ENCODE results near the gene AK5. TPM values are rescaled to one million over a fixed set of nuclear protein-coding genes. Genes with fewer than 3 reads are reported as not detected.

AK5 gene
- total RNA-seq, 6 experiments from 2014 or later = 51.9 to 77.6 (median 70.8) TPM

DNA sequence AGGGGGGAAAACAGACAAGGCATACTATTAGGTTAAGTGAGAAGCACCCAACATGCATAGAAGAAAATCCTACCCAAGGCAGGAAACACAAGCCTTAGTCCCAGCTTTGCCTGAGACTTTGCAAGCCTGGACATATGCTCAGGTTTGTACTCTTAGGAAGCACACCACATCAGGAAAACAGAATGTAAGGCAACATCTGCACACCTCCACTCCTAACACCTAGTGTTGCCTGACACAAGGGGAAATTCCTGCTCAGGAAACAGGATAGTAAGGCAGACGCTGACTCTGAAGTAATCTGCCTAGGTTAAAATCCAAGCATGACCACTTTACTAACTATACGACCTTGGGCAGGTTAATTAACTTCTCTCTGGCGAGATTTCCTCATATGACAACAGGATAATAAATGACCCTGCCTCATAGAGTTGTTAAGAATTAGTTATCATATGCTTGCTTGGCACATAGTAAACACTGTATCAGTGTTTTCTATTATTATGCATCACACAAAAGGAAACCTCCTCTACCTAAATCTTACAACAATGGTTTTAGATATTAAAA lies 280.9 kb downstream of the AK5 start:
- H3K9me3 Mint-ChIP-seq = no peaks in the 10 kb centered on the region
- no peak overlapping the region for H3K27ac Mint-ChIP-seq
- H3K36me3 Mint-ChIP-seq (ENCODE audit: low read depth) = peaks cover 56% of the 10 kb centered on the region
- no peak overlapping the region for H3K4me3 Mint-ChIP-seq
- peaks cover 5% of the 10 kb centered on the region for H3K27me3 Mint-ChIP-seq (ENCODE audit: insufficient read depth)
- no peak for DNase-seq
- TF ChIP-seq, protein P1, sequence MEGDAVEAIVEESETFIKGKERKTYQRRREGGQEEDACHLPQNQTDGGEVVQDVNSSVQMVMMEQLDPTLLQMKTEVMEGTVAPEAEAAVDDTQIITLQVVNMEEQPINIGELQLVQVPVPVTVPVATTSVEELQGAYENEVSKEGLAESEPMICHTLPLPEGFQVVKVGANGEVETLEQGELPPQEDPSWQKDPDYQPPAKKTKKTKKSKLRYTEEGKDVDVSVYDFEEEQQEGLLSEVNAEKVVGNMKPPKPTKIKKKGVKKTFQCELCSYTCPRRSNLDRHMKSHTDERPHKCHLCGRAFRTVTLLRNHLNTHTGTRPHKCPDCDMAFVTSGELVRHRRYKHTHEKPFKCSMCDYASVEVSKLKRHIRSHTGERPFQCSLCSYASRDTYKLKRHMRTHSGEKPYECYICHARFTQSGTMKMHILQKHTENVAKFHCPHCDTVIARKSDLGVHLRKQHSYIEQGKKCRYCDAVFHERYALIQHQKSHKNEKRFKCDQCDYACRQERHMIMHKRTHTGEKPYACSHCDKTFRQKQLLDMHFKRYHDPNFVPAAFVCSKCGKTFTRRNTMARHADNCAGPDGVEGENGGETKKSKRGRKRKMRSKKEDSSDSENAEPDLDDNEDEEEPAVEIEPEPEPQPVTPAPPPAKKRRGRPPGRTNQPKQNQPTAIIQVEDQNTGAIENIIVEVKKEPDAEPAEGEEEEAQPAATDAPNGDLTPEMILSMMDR (IDR thresholded peaks at IDR 0.05) = no peak
- H3K4me1 Mint-ChIP-seq (ENCODE audit: low read depth) = peaks cover 18% of the 10 kb centered on the region

DNA sequence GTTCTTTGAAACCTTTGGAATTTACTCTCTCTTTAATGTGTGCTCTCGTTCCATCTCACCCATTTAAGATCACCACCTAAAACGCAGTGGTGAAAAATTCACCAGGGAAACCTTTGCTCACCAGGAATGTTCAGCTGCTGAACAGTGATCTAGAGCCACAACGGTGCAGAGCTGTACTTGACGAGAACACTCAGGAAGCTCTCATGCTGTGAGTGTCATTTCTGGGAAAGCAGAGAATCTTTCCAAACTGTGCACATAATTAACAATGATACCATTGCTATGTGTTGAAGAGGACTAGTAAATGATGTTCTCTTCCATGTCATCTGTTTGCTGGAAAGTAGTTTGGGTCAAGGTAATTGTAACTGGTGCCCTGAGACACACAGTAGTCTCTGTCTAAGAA lies 283.5 kb downstream of the AK5 start:
- Mint-ChIP-seq H3K36me3 (ENCODE audit: low read depth) (peaks cover 51% of the 10 kb centered on the region), H3K27ac (no peak overlapping the region; the same call in 1 of the 2 replicates), H3K4me1 (ENCODE audit: low read depth) (peaks cover 4% of the 10 kb centered on the region; the same call in 1 of the 2 replicates), H3K9me3 (no peaks in the 10 kb centered on the region), H3K27me3 (ENCODE audit: insufficient read depth) (peaks cover 3% of the 10 kb centered on the region; the same call in 1 of the 2 replicates), H3K4me3 (no peak overlapping the region)
- TF ChIP-seq, protein P1 (IDR thresholded peaks at IDR 0.05) = no peak
- no peak for DNase-seq

DNA sequence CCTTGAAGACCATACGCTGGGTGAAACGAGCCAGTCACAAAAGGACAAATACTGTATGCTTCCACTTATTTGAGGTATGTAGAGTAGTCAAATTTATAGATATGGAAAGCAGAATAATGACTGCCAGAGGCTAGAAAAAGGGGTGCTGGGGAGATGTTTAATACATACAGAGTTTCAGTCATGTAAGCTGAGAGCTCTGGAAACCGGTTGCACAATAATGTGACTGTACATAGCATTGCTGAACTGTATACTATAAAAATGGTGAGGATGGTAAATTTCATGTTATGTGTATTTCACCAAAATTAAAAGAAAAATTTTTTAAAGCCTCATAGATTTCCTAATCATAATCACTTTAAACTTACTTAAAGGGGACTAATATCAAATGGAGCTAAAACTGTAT lies 289.8 kb downstream of the AK5 start:
- TF ChIP-seq, protein P1 (IDR thresholded peaks at IDR 0.05) = no peak
- Mint-ChIP-seq H3K27me3 (ENCODE audit: insufficient read depth) (no peaks in the 10 kb centered on the region; the same call in 1 of the 2 replicates), H3K27ac (no peak overlapping the region), H3K9me3 (no peaks in the 10 kb centered on the region), H3K4me3 (no peak overlapping the region), H3K4me1 (ENCODE audit: low read depth) (no peaks in the 10 kb centered on the region), H3K36me3 (ENCODE audit: low read depth) (peaks cover 43% of the 10 kb centered on the region)
- DNase-seq = no peak

DNA sequence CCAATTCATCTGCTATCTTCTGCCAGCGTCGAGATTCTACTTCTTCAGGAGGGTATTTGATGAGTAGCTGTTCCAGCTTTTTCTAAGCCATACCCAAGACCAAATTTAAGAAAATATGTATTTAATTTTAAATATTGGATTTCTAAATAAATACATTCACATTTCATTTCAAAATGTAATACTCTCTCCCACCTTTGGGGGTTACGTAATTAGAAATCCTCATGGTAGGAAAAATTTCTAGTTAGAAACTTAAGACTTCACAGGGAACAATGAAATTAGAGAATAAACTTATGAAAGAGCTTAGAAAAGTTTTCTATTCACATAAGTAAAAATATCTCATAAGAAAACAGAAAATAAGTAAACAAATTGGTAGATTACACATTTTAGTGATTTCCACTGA lies 297.7 kb downstream of the AK5 start:
- TF ChIP-seq, protein P1 (IDR thresholded peaks at IDR 0.05) = peak; percentile 50
- no peaks in the 10 kb centered on the region for H3K4me1 Mint-ChIP-seq (ENCODE audit: low read depth)
- no peaks in the 10 kb centered on the region for H3K9me3 Mint-ChIP-seq
- DNase-seq = no peak
- no peaks in the 10 kb centered on the region; the same call in none of the 2 replicates for H3K27me3 Mint-ChIP-seq (ENCODE audit: insufficient read depth)
- H3K27ac Mint-ChIP-seq = no peak overlapping the region
- H3K4me3 Mint-ChIP-seq = no peak overlapping the region
- H3K36me3 Mint-ChIP-seq (ENCODE audit: low read depth) = peaks cover 31% of the 10 kb centered on the region

DNA sequence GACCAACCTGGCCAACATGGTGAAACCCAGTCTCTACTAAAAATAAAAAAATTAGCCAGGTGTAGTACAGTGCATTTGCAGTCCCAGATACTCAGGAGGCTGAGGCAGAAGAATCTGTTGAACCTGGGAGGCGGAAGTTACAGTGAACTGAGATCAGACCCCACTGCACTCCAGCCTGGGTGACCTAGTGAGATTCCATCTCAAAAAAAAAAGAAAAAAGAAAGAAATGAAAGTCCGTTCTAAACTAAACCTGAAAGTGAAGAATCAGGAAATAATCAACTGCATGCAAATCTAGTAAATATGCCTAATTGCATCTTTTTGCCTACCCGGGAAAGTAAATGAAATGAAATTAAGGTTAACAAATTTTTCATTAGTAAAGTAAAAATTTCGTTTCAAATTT lies 301.1 kb downstream of the AK5 start:
- H3K27ac Mint-ChIP-seq = no peak overlapping the region
- peaks cover 39% of the 10 kb centered on the region for H3K36me3 Mint-ChIP-seq (ENCODE audit: low read depth)
- no peaks in the 10 kb centered on the region for H3K9me3 Mint-ChIP-seq
- H3K27me3 Mint-ChIP-seq (ENCODE audit: insufficient read depth) = no peaks in the 10 kb centered on the region; the same call in none of the 2 replicates
- no peak for DNase-seq
- H3K4me1 Mint-ChIP-seq (ENCODE audit: low read depth) = peaks cover 24% of the 10 kb centered on the region
- TF ChIP-seq, protein P1 (IDR thresholded peaks at IDR 0.05) = no peak
- H3K4me3 Mint-ChIP-seq = no peak overlapping the region

Data from HFFc6 (cell line).